ENCODE measurements around the gene TEX47. TPM values are rescaled to one million over a fixed set of nuclear protein-coding genes. Genes with fewer than 3 reads are reported as not detected.

TEX47 gene
- total RNA-seq, result not detected

GRCh38 chr7:88795553-88795952 is at the start of gene TEX47:
TEX47 (minus strand) TSS chr7:88795737; CDS start chr7:88794942, 795 bp downstream.
- no peak for ATAC-seq
- Mint-ChIP-seq H3K27me3 (no peaks in the 10 kb centered on the region), H3K36me3 (no peaks in the 10 kb centered on the region), H3K27ac (no peak within 1 kb of the TSS), H3K4me3 (no peak within 1 kb of the TSS), H3K4me1 (no peaks in the 10 kb centered on the region), H3K9me3 (ENCODE audit: low read depth) (no peaks in the 10 kb centered on the region)
- no peak for DNase-seq
- CTCF ChIA-PET, result no interaction called here

DNA sequence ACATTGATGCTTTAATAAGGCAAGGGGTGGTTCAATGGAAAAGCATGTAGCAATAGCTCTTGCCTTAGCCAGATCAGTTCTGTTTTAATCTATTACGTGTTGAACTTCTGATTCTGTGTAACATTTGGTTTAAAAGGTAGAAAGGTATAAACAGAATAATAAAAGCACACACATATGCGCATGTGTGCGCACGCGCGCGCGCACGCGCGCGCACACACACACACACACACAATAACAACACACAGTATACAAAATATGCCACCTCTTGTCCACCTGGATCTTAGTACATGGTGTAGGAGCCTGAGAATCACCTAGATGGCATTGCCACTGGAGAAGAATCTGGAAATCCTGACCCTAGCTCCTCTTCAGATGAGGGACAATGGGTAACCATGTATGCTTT is 49.6 kb upstream of the TEX47 start:
- Mint-ChIP-seq H3K36me3 (no peaks in the 10 kb centered on the region), H3K9me3 (ENCODE audit: low read depth) (no peaks in the 10 kb centered on the region), H3K4me1 (no peaks in the 10 kb centered on the region), H3K4me3 (no peak overlapping the region), H3K27me3 (no peaks in the 10 kb centered on the region), H3K27ac (no peak overlapping the region)
- ATAC-seq, result no peak
- CTCF ChIA-PET, result no interaction called here
- no peak for DNase-seq

- CTCF ChIA-PET, result no interaction called here
- Mint-ChIP-seq H3K4me1 (no peaks in the 10 kb centered on the region), H3K36me3 (no peaks in the 10 kb centered on the region), H3K27ac (no peak overlapping the region), H3K4me3 (no peak overlapping the region), H3K9me3 (ENCODE audit: low read depth) (no peaks in the 10 kb centered on the region), H3K27me3 (no peaks in the 10 kb centered on the region)
- DNase-seq, result no peak
- no peak for ATAC-seq
Observed at GRCh38 chr7:88842201-88842600, 46.7 kb upstream of the TEX47 start.

GRCh38 chr7:88835147-88835728 is 39.7 kb upstream of the TEX47 start:
- no peak for ATAC-seq
- Mint-ChIP-seq H3K4me3 (no peak overlapping the region), H3K36me3 (no peaks in the 10 kb centered on the region), H3K27me3 (no peaks in the 10 kb centered on the region), H3K27ac (no peak overlapping the region), H3K4me1 (no peaks in the 10 kb centered on the region), H3K9me3 (ENCODE audit: low read depth) (no peaks in the 10 kb centered on the region)
- DNase-seq, result no peak
- CTCF ChIA-PET, result interaction anchor here (0.7 to 0.8 kb wide), 3 partner anchors 11 to 289 kb away, joined by 3 read pairs; no protein-coding TSS in a partner anchor

DNA sequence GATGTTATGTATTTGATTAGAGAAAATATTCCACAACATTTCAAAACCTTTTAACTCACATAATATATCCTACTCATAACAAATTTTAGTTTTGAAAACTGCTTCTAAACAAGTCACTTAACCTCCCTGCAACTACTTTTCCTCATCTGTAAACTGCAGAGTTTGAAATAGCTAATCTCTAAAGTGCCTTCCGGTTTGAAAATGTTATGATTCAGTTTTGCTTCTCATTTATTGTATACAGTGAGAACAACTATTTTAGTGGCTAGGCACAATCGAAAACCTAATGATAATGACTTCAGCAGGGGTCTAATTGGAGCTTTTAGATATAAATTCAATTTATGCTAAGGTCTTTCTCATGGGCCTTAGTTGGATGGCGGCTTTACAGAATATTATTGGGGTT is 30.7 kb upstream of the TEX47 start:
- H3K36me3 Mint-ChIP-seq, result no peaks in the 10 kb centered on the region

DNA sequence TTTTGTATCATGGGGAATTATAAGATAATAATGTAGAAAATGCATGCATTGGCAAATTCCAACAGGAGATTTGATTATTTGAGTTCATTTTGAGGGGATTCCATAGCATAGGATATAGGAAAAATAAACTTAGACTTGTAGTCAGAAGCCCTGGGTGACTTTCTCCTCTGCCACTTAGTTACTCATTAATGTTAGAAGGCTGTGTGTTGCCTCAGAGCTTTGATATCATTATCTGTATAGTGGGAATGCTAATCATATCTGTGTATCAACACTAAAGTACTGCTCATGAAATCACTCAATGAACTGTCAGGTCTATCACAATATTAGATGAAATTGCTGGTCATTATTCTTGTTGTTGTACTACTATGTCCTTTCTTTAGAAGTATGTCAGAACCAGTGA is 23.0 kb upstream of the TEX47 start:
- no peak overlapping the region for H3K27ac Mint-ChIP-seq
- no peaks in the 10 kb centered on the region for H3K4me1 Mint-ChIP-seq
- no peaks in the 10 kb centered on the region for H3K27me3 Mint-ChIP-seq
- no peaks in the 10 kb centered on the region for H3K36me3 Mint-ChIP-seq
- CTCF ChIA-PET, result no interaction called here
- no peak for ATAC-seq
- no peak for DNase-seq
- peaks cover under 1% of the 10 kb centered on the region for H3K9me3 Mint-ChIP-seq (ENCODE audit: low read depth)
- H3K4me3 Mint-ChIP-seq, result no peak overlapping the region

More for the DNA sequence above, 30.7 kb upstream of the TEX47 start:
- H3K27ac Mint-ChIP-seq, result no peak overlapping the region
- CTCF ChIA-PET, result no interaction called here
- H3K27me3 Mint-ChIP-seq, result peaks cover 3% of the 10 kb centered on the region
- no peak overlapping the region for H3K4me3 Mint-ChIP-seq
- DNase-seq (no peak), ATAC-seq (no peak)
- no peaks in the 10 kb centered on the region for H3K4me1 Mint-ChIP-seq
- H3K9me3 Mint-ChIP-seq (ENCODE audit: low read depth), result peaks cover 4% of the 10 kb centered on the region

DNA sequence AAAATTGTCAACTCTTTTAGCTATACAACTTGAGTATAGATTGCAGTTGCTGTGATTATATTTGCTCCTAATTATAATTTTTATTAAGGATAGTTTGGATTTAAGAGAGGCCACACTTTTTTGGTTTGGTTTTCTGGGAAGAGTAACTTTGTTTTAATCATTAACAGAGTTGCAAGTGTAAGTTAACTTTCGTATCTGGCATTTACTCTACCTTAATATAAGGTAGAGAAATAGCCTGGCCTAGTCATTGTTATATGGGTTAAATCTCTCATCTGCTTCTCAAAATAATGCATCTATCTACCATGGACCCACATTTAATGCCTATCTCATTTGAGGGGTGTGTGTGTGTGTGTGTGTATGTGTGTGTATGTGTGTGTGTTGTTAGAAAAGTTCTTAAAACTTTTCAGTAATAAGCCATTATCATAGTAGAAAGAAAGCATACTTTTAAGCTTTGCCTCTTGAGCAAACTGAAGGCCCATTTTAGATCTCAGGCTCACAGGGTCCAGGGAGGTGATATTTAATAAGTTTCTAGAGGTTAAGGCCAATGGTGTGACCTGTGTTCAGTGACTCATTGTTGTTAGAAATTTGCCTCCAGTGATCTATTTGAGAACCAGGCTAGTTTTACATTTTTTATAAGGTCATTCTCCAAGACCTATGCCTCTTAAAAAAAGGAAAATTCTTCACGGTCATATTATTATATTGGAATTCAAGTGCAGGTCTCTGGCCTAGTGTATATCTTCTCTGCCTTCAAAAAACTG is 10.9 kb upstream of the TEX47 start:
- DNase-seq (no peak), ATAC-seq (no peak)
- H3K36me3 Mint-ChIP-seq, result no peaks in the 10 kb centered on the region
- no peak overlapping the region for H3K4me3 Mint-ChIP-seq
- CTCF ChIA-PET, result no interaction called here
- H3K9me3 Mint-ChIP-seq (ENCODE audit: low read depth), result no peaks in the 10 kb centered on the region
- no peak overlapping the region for H3K27ac Mint-ChIP-seq
- H3K4me1 Mint-ChIP-seq, result no peaks in the 10 kb centered on the region
- no peaks in the 10 kb centered on the region for H3K27me3 Mint-ChIP-seq

GRCh38 chr7:88801046-88801445 is 5.5 kb upstream of the TEX47 start:
- Mint-ChIP-seq H3K4me3 (no peak overlapping the region), H3K27ac (no peak overlapping the region)

DNA sequence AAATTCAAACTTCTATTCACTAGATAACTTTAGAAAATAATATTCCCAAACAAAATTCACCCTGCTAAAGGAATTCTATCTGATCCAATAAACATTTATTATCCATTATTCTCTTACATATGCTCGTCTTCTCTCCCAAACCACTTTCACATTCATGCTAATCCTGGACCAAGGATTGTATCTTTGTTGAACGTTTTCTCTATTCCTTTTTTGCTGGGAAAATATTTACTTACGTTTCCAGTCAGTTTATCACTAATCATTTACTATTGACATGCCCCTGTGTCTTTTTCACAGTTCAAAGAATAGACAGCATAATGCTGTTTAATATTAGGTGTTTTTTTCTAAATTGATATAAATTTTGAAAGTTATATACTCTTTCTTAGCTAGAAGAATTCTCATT is 3.2 kb downstream of the TEX47 start:
- Mint-ChIP-seq H3K4me1 (no peaks in the 10 kb centered on the region), H3K9me3 (ENCODE audit: low read depth) (no peaks in the 10 kb centered on the region), H3K4me3 (no peak overlapping the region), H3K27ac (no peak overlapping the region), H3K36me3 (no peaks in the 10 kb centered on the region), H3K27me3 (no peaks in the 10 kb centered on the region)
- CTCF ChIA-PET, result no interaction called here
- DNase-seq (no peak), ATAC-seq (no peak)

More at GRCh38 chr7:88801046-88801445, 5.5 kb upstream of the TEX47 start:
- ATAC-seq (no peak), DNase-seq (no peak)
- H3K4me1 Mint-ChIP-seq, result no peaks in the 10 kb centered on the region
- CTCF ChIA-PET, result no interaction called here
- no peaks in the 10 kb centered on the region for H3K9me3 Mint-ChIP-seq (ENCODE audit: low read depth)
- H3K36me3 Mint-ChIP-seq, result no peaks in the 10 kb centered on the region
- no peaks in the 10 kb centered on the region for H3K27me3 Mint-ChIP-seq

DNA sequence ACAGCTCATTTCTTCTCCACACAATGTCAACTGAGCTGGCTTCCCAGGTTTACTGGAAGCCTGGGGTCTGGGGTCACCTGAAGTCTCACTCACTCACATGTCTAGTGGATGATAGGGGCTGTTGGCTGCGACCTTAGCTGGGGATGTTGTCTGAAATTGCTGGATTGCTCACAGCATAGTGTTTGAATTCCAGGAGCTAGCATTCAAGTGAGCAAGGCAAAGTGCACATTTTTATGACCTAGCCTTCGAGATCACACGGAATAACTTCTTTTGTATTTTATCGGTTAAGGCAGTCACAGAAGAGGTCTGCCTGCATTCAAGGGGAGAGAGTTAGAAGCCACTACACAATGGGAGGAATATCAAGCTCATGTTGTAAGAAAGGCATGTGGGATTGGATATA is 3.6 kb downstream of the TEX47 start:
- no peaks in the 10 kb centered on the region for H3K4me1 Mint-ChIP-seq
- H3K4me3 Mint-ChIP-seq, result no peak overlapping the region
- H3K27me3 Mint-ChIP-seq, result no peaks in the 10 kb centered on the region
- CTCF ChIA-PET, result no interaction called here
- no peaks in the 10 kb centered on the region for H3K36me3 Mint-ChIP-seq
- ATAC-seq (no peak), DNase-seq (no peak)
- no peaks in the 10 kb centered on the region for H3K9me3 Mint-ChIP-seq (ENCODE audit: low read depth)
- H3K27ac Mint-ChIP-seq, result no peak overlapping the region

DNA sequence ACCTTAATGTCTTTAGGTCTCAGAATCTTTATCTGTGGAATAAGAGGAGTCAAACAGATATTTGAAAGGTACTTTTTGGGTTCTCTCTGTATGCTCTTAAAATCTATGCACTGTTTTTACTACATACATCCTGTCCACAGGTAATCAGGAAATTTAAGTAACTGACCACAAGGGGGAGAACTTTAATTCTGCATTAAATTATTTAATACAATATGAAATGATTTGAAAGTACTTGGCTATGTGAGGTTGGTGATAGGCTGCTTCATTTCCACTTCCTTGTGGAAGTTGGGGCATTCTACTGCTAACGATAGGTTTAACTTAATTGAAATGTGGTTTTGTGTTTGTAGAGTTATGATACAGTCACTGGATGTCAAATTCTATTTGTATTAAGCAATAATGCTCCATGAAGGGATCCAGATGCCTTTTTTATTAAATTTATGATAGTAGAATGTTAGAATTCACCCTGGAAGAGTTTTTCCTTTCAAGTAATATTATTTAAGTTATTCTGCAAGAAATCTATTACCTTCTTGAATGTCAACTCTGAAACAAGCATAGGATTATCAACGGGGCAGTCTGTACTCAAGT is 6.0 kb downstream of the TEX47 start:
- no peaks in the 10 kb centered on the region for H3K27me3 Mint-ChIP-seq
- no peak overlapping the region for H3K27ac Mint-ChIP-seq
- no peak overlapping the region for H3K4me3 Mint-ChIP-seq
- no peak for DNase-seq
- H3K36me3 Mint-ChIP-seq, result no peaks in the 10 kb centered on the region
- H3K9me3 Mint-ChIP-seq (ENCODE audit: low read depth), result no peaks in the 10 kb centered on the region
- H3K4me1 Mint-ChIP-seq, result no peaks in the 10 kb centered on the region
- CTCF ChIA-PET, result no interaction called here
- ATAC-seq, result no peak

GRCh38 chr7:88787777-88788176 is 7.8 kb downstream of the TEX47 start:
- no peaks in the 10 kb centered on the region for H3K27me3 Mint-ChIP-seq
- ATAC-seq, result no peak
- H3K4me3 Mint-ChIP-seq, result no peak overlapping the region
- H3K9me3 Mint-ChIP-seq (ENCODE audit: low read depth), result no peaks in the 10 kb centered on the region
- no peaks in the 10 kb centered on the region for H3K36me3 Mint-ChIP-seq
- no peak overlapping the region for H3K27ac Mint-ChIP-seq
- no peak for DNase-seq
- H3K4me1 Mint-ChIP-seq, result no peaks in the 10 kb centered on the region
- CTCF ChIA-PET, result no interaction called here

DNA sequence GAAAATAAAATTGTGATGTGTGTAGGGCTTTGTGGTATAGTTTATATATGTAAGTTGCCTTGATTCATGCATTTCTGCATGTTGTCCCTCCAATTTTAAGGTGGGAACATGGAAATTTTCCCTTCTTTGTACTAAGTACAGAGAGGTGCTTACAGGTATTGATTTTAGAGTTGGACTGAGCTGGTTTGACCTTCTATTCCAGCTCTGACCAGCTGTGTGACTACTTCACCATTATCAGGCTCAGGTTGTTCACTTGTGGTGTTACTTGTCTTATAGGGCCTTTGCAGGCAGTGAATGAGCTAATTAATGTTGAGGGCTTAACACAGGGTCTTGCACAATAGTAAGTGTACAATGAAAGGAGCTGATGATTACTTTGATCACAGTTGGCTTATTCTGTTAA is 19.7 kb downstream of the TEX47 start:
- Mint-ChIP-seq H3K9me3 (ENCODE audit: low read depth) (no peaks in the 10 kb centered on the region), H3K27me3 (no peaks in the 10 kb centered on the region), H3K27ac (no peak overlapping the region), H3K36me3 (no peaks in the 10 kb centered on the region), H3K4me3 (no peak overlapping the region), H3K4me1 (no peaks in the 10 kb centered on the region)
- ATAC-seq (no peak), DNase-seq (no peak)
- CTCF ChIA-PET, result interaction anchor here (0.7 kb wide), 1 partner anchor 1659 kb away, joined by 4 read pairs; no protein-coding TSS in a partner anchor

- H3K4me3 Mint-ChIP-seq, result no peak overlapping the region
- no peaks in the 10 kb centered on the region for H3K9me3 Mint-ChIP-seq (ENCODE audit: low read depth)
- no peaks in the 10 kb centered on the region for H3K4me1 Mint-ChIP-seq
- ATAC-seq, result no peak
- H3K36me3 Mint-ChIP-seq, result no peaks in the 10 kb centered on the region
- no peak overlapping the region for H3K27ac Mint-ChIP-seq
- CTCF ChIA-PET, result no interaction called here
- DNase-seq, result no peak
- H3K27me3 Mint-ChIP-seq, result no peaks in the 10 kb centered on the region
Observed at GRCh38 chr7:88772776-88773175, 22.8 kb downstream of the TEX47 start.
